ENCODE results near the gene MRPS24.

The MRPS24 gene

GRCh38 chr7:43869867-43870240 lies 537 bp upstream of the MRPS24 start:
- intact Hi-C loops (cut with DNase I; ENCODE audit: low total_unique reads), result loop anchor here (5.0 kb wide), 2 partner anchors 37 to 57 kb away; partner anchors contain the start of genes UBE2D4 and URGCP
- H3K4me1 ChIP-seq, result peaks cover 0 to 47% (median 34%) of the 10 kb centered on the region in 4 donors

DNA sequence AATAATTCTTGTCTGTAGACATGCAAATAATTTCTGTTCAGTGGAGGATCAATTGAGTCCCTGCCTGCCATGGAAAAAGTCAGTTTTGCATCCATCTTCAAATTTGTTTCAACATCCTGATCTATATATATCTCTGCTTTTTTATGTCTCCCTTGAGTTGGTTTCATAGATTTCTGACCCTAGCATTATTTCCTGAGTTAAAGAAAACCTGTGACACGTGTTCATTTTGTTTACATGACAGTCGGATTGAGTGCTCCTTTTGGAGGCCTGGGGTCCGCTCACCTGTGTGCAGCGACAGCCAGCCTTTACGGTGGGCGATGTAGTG lies 674 bp downstream of the MRPS24 start:
- peak overlapping the region; percentile 93 to 98 for H3K4me3 ChIP-seq
- intact Hi-C loops (cut with DNase I; ENCODE audit: low total_unique reads), result no loop called here
- H3K4me1 ChIP-seq, result peaks cover 0 to 46% (median 34%) of the 10 kb centered on the region in 4 donors
- TF ChIP-seq, protein P1, sequence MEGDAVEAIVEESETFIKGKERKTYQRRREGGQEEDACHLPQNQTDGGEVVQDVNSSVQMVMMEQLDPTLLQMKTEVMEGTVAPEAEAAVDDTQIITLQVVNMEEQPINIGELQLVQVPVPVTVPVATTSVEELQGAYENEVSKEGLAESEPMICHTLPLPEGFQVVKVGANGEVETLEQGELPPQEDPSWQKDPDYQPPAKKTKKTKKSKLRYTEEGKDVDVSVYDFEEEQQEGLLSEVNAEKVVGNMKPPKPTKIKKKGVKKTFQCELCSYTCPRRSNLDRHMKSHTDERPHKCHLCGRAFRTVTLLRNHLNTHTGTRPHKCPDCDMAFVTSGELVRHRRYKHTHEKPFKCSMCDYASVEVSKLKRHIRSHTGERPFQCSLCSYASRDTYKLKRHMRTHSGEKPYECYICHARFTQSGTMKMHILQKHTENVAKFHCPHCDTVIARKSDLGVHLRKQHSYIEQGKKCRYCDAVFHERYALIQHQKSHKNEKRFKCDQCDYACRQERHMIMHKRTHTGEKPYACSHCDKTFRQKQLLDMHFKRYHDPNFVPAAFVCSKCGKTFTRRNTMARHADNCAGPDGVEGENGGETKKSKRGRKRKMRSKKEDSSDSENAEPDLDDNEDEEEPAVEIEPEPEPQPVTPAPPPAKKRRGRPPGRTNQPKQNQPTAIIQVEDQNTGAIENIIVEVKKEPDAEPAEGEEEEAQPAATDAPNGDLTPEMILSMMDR (IDR thresholded peaks at IDR 0.05), result no peak
- DNase-seq, result no peak
- H3K9me3 ChIP-seq, result no peaks in the 10 kb centered on the region
- H3K27me3 ChIP-seq, result no peaks in the 10 kb centered on the region
- peaks cover 19 to 30% (median 24%) of the 10 kb centered on the region in 3 donors for H3K36me3 ChIP-seq
- H3K27ac ChIP-seq, result peak overlapping the region; percentile 88 to 95

More at GRCh38 chr7:43869867-43870240, 537 bp upstream of the MRPS24 start:
- Histone ChIP-seq H3K9me3 (no peaks in the 10 kb centered on the region), H3K36me3 (peaks cover 23 to 35% (median 24%) of the 10 kb centered on the region in 3 donors), H3K4me3 (peak overlapping the region; percentile 93 to 98), H3K27me3 (no peaks in the 10 kb centered on the region), H3K27ac (peak overlapping the region; percentile 88 to 95)
- peak; percentile 52 to 80 for DNase-seq
- TF ChIP-seq, protein P1 (IDR thresholded peaks at IDR 0.05), result no peak

GRCh38 chr7:43868181-43868580 lies 1.1 kb downstream of the MRPS24 start:
- Histone ChIP-seq H3K4me3 (peak overlapping the region; percentile 93 to 98), H3K27ac (no peak overlapping the region)

DNA sequence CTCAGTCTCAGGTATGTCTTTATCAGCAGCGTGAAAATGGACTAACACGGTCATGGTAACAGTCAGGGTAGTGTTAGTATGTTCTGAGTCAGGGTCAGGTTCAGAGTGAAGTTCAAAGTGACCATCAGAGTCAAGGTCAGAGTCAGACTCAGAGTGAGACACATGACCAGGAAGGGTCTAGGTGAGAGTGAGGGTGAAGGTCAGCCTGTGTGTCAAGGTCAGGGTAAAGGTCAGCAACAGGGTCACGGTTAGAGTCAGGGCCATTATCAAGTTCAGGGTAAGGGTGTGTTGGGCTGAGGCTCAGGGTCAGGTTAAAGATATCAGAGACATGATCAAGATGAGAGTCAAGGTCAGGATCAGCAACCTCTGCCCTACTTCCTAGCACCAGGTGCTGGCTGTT lies 4.0 kb downstream of the MRPS24 start:
- H3K27me3 ChIP-seq, result no peaks in the 10 kb centered on the region
- TF ChIP-seq, protein P1 (IDR thresholded peaks at IDR 0.05), result no peak

More at GRCh38 chr7:43868181-43868580, 1.1 kb downstream of the MRPS24 start:
- peaks cover 19 to 30% (median 24%) of the 10 kb centered on the region in 3 donors for H3K36me3 ChIP-seq
- intact Hi-C loops (cut with DNase I; ENCODE audit: low total_unique reads), result no loop called here
- no peaks in the 10 kb centered on the region for H3K27me3 ChIP-seq
- TF ChIP-seq, protein P1 (IDR thresholded peaks at IDR 0.05), result no peak
- no peaks in the 10 kb centered on the region for H3K9me3 ChIP-seq
- no peak for DNase-seq
- peaks cover 0 to 41% (median 31%) of the 10 kb centered on the region in 4 donors for H3K4me1 ChIP-seq

DNA sequence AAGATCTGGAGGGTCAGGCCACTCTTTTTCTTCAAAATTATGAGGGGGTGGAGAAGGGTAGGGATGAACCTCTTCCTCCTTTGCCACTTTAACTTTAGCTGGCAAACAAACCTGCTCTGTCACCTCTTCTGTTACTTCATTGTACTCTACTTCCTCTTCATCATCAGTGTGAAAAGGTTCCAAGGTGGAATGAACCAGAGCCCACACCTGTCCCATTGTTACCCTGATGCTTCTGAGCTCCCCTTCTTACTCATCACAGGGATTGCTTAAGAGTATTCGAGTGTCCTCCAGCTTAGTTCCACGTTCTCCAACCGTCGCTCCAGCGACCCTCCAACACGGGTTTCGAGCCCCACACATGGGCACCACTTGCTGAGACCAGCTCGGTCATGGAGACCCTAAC lies 5.2 kb downstream of the MRPS24 start:
- H3K27me3 ChIP-seq, result no peaks in the 10 kb centered on the region
- no peaks in the 10 kb centered on the region for H3K9me3 ChIP-seq
- peaks cover 19 to 30% (median 24%) of the 10 kb centered on the region in 3 donors for H3K36me3 ChIP-seq
- no peak overlapping the region for H3K4me3 ChIP-seq
- intact Hi-C loops (cut with DNase I; ENCODE audit: low total_unique reads), result no loop called here
- H3K27ac ChIP-seq, result no peak overlapping the region
- DNase-seq, result no peak
- TF ChIP-seq, protein P1 (IDR thresholded peaks at IDR 0.05), result no peak
- peaks cover 0 to 11% (median 9%) of the 10 kb centered on the region in 4 donors for H3K4me1 ChIP-seq

More for the DNA sequence above, 4.0 kb downstream of the MRPS24 start:
- Histone ChIP-seq H3K4me1 (peaks cover 0 to 15% (median 13%) of the 10 kb centered on the region in 4 donors), H3K4me3 (no peak overlapping the region), H3K36me3 (peaks cover 19 to 30% (median 24%) of the 10 kb centered on the region in 3 donors), H3K27ac (no peak overlapping the region), H3K9me3 (no peaks in the 10 kb centered on the region)
- DNase-seq, result no peak
- intact Hi-C loops (cut with DNase I; ENCODE audit: low total_unique reads), result no loop called here

- Histone ChIP-seq H3K27me3 (no peaks in the 10 kb centered on the region), H3K4me3 (no peak overlapping the region), H3K4me1 (no peaks in the 10 kb centered on the region), H3K27ac (no peak overlapping the region), H3K36me3 (no peaks in the 10 kb centered on the region), H3K9me3 (no peaks in the 10 kb centered on the region)
- intact Hi-C loops (cut with DNase I; ENCODE audit: low total_unique reads), result no loop called here
- DNase-seq, result no peak
- TF ChIP-seq, protein P1 (IDR thresholded peaks at IDR 0.05), result no peak
Observed at GRCh38 chr7:43856996-43857395, 12.3 kb downstream of the MRPS24 start.
